GM19438 (cell line): ENCODE data around the gene CUX1.
"Not testable (repeated sequence)": the region's sequence is repeated elsewhere in the genome, so short reads cannot be mapped to it uniquely, and the experiment has no call there.

Source experiments
- ATAC-seq: cut with Tn5 transposase; IDR thresholded peaks from one replicate; pipeline ENCODE4 v1.9.1; 2021; ENCODE audit warnings: low read depth; ENCODE audit not compliant: unreplicated experiment

CUX1 gene

DNA sequence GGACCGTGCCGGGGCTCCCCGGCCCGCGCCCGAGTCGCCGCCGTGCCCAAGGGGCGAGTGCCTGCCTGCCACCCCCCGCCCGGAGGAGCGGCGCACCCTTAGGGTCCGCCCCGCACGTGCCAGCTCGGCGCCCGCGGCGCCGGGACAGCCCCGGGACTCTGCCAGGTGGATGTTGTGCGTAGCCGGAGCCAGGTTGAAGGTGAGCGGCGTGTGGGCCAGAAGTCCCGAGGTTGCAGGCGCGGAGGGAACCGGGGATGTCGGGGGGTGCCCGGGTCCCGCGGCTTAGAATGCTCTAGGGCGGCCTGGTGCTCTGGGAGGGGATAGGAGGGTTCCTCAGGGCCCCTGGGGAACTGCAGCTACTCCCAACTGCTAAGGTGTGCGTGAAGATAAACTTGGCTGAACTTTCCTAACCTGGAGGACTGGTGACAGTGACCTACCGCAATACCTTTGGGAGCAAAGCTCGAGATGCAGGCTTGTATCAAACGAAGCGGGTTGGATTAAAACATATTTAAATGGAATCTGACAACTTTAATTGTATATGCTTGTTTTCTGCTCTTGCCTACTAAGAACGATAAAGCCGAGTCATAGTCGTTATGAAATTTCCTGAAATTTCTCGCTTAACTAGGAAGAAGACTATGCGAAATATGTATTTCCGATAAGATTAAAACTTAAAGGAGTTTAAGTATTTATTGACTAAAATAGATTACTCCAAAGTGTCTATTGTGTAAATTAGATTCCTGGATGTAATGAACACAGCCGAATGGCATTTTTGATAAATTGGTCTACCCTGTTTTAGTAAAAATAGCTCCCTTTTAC lies at the start of gene CUX1:
Gene CUX1, plus strand, starts transcription at position 156 of the 816 bp plus-strand sequence. Its CDS starts 14 bp downstream, at position 170.
- no peak for ATAC-seq

- ATAC-seq: no peak
Measured at GRCh38 chr7:101768280-101768679, 49.1 kb upstream of the CUX1 start.

GRCh38 chr7:101770466-101770865 lies 47.0 kb upstream of the CUX1 start:
- no peak for ATAC-seq

- no peak for ATAC-seq
Measured at GRCh38 chr7:101772508-101773211, 44.8 kb upstream of the CUX1 start.

DNA sequence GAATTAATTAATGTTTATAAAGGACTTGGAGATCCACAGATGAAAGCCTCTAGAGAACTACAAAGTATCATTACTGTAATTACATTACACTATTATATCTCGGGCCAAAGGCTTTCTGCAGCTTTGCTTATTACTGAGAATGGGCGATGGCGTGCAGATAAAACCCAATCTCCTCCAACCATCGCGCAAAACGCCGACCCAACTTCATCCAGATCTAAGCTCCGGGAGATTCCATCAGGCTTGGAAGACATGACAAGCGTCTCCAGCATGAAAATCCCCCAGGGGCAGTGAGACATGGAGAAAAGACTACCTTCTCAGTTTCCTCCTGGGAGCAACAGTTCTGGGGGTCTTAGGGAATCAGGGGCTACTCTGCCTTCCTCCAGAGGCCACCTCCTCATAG lies 42.2 kb upstream of the CUX1 start:
- ATAC-seq: no peak

GRCh38 chr7:101778026-101778580 lies 39.3 kb upstream of the CUX1 start:
- ATAC-seq: no peak

GRCh38 chr7:101779267-101779666 lies 38.2 kb upstream of the CUX1 start:
- no peak for ATAC-seq

DNA sequence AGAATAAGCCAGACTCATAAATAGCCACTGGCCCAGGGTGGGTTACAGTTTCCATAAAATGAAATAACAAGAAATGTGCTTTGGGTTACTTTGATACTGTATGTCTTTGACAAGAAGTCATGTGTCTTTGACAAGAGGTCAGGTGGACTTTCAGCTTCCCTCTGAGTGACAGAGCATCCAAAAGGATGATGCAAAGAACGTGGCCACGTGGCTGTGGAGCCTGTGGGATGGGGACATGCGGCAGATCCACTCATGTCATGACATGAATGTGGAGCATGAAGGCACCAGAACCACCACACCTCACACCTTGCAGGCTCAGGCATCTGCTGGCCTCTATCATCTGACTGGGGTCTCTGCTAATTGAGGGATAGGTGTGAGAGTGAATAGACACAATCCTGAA lies 37.1 kb upstream of the CUX1 start:
- ATAC-seq: no peak

GRCh38 chr7:101781439-101781838 lies 36.0 kb upstream of the CUX1 start:
- ATAC-seq: no peak

DNA sequence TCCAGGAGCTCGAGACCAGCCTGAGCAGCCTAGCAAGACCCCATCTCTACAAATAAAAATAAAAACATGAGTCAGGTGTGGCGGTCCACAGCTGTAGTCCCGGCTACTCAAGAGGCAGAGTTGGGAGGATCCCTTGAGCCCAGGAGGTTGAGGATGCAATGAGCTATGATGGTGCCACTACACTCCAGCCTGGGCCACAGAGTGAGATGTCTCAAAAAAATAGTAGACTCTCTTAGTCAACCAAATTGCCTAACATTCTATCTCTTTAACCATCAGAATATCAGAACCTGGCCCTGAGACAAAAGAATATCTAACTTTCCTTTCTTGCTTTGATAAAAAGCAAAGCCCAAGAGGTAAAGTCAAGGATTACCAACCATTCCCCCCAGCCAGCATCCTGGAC lies 35.0 kb upstream of the CUX1 start:
- ATAC-seq: no peak

- no peak for ATAC-seq
Measured at GRCh38 chr7:101782896-101783295, 34.5 kb upstream of the CUX1 start.

GRCh38 chr7:101783381-101784181 lies 33.8 kb upstream of the CUX1 start:
- ATAC-seq: no peak

DNA sequence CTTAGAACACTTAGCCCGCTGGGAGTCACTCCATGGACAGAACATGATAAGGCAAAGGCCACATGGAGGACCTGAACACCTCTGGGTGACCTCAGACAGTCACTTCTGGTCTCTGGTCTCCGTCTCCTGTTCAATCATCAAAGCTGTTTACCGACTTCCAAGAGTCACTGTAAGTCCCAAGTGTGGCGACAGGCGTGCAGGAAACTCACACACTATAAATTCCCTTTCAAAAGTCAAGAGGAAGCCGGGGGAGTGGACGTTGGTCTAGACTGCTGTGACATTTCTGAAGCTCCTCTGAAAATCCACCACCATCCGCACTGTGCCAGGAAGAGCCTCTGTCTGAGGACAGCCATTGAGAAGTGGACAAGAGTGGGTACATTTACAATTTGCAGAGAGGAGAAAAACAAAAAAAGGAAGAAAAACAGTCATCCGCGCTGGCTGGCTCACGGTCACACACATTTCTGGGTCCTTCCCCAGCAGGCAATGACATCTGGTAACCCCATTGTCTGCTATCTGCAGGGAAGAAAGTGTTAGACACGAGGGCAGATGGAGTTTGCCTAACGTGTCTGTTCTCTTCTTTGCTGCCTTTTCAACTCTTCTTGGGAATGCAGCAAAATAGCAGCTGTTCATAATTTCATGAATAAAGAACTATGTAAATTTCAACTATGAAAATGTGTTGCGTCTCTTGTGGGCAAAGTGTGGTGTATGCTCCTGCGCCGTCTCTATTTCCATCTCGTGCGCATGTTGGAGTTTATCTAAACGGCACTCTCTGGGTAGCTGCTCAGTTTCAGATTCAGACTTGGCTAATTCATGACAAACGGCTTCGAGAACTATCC lies 32.9 kb upstream of the CUX1 start:
- ATAC-seq: no peak

- no peak for ATAC-seq
Measured at GRCh38 chr7:101787864-101788263, 29.6 kb upstream of the CUX1 start.

DNA sequence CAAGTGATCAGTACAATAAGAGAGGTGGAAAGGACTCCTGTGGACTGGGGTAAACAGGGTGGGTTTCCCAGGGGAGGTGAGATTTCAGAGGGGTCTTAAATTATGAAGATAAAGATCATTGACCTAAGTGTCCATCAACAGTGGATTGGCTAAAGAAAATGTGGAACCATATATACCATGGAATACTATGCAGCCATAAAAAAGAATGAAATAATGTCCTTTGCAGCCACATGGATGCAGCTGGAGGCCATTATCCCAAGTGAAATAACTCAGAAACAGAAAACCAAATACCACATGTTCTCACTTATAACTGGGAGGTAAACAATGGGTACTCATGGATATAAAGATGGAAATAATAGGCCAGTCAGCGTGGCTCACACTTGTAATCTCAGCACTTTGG lies 28.9 kb upstream of the CUX1 start:
- no peak for ATAC-seq

DNA sequence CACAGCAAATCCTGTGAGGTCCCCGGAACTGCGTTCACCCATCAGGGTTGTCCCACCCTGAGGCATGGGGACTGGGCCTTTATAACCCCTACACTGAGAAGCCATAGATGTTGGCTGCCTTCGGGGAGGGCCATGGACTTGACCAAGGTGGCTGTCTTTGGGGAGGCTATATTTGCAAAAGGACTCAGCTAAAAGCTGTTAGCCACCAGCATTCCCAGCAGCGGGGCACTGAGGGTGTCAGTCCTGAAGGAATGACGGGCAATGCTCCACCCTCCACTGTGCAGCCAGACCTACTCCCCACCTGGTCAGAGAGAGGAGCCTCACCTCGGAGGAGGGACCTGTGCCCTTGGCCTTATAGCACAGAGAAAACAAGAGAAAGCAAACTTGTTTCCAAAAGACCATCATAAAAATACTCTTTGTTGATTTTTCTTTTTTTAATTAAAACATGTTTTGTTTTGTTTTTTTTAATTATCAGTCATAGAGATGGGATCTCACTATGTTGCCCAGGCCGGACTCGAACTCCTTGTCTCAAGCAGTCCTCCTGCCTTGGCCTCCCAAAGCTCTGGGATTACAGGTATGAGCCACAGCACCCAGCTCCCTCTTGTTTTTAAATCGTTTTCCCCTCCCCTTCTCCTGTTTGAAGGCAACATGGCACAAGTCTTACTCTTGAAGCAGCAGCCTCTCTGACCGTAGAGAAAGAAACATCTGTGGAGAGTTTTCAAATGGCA lies 26.7 kb upstream of the CUX1 start:
- ATAC-seq: no peak

DNA sequence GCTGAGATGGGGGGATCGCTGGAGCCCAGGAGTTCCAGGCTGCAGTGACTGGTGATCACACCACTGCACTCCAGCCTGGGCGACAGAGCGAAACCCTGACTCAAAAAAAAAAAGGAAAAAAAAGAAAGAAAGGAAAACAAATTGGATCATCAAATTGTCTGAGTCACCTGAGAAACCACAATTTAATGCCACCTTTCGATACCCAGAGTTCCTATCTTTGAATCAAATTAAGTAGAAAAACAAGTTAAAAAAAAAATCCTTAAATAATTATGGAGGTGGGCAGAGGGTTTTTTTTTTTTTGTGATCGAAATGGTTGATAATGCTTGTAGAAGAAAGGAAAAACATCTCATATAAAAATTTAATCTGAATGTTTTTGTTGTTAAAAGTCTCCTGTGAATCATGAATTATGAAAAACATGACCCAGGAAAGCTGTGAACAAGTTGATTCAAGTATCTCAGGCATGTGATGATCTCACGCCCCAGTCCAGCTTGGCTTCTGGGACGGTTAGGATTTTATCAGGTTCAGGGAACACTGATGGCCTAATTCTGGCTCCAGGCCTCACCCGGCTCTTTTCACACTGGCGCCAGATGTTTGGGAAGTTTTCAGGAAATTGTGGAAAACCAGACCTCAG lies 25.3 kb upstream of the CUX1 start:
- no peak for ATAC-seq

- not testable (repeated sequence) for ATAC-seq
Measured at GRCh38 chr7:101792682-101793071, 24.7 kb upstream of the CUX1 start.

GRCh38 chr7:101795461-101795860 lies 22.0 kb upstream of the CUX1 start:
- no peak for ATAC-seq
